ENCODE results near the gene IL17D.
"Not testable (repeated sequence)": the region's sequence is repeated elsewhere in the genome, so short reads cannot be mapped to it uniquely, and the experiment has no call there.

IL17D gene

DNA sequence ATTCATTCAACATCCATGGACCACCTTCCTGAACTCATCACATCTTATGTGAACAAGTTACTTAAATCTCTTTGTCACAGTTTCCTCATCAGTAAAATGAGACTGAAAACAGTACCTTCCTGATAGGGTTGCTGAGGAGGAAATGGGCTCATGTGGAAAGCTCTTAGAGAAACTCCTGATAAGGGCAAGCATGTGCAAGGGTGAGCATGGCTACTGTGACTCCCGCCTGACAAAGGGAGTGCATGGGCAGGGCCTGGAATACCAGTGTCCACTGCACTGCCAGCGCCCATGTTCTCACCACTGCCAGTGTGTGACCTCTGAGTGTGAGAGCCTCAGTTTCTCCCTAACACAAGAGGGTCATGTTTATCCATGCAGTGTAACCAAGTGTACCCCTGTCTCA, 27.3 kb upstream of the IL17D start:
- no peaks in the 10 kb centered on the region for H3K27me3 ChIP-seq (ENCODE audit: control insufficient read depth in 1 of 2, insufficient read depth in 2 of 2, low read length in 2 of 2)
- no peaks in the 10 kb centered on the region for H3K4me1 ChIP-seq (ENCODE audit: control insufficient read depth in 1 of 2, insufficient read depth in 2 of 2, low read length in 2 of 2)
- H3K27ac ChIP-seq (ENCODE audit: low read depth, low read length), result no peak overlapping the region
- peaks cover 0 to 3% of the 10 kb centered on the region in 2 donors for H3K36me3 ChIP-seq (ENCODE audit: control insufficient read depth in 1 of 2, insufficient read depth in 2 of 2, low read length in 2 of 2)
- no peaks in the 10 kb centered on the region for H3K9me3 ChIP-seq (ENCODE audit: control insufficient read depth in 1 of 2, low read length in 2 of 2)
- no peak overlapping the region for H3K4me3 ChIP-seq (ENCODE audit: low read depth in 1 of 2, low read length in 2 of 2)
- H3K9ac ChIP-seq (ENCODE audit: low read depth in 1 of 2, low read length in 2 of 2), result no peak overlapping the region

DNA sequence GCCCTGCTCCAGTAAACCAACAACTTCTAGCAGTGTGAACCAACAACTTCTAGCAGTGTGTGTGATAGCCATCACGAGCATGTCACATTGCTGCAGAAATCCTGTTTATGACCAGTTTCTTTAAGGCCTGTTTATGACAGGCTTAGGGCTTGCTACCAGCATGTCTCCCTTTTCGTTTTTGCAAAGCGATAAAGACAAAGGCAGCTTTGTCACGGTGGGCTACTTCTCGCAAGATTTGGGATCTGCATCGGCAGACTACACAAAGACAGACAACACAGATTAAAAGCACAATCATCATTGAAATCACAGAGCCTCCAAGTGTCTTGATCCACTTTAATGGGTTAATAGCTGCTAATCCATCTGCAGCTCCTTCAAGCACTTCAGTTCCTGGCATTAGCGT, 24.9 kb upstream of the IL17D start:
- not testable (repeated sequence) for H3K4me1 ChIP-seq (ENCODE audit: control insufficient read depth in 1 of 2, insufficient read depth in 2 of 2, low read length in 2 of 2); H3K27me3 ChIP-seq (ENCODE audit: control insufficient read depth in 1 of 2, insufficient read depth in 2 of 2, low read length in 2 of 2); H3K9ac ChIP-seq (ENCODE audit: low read depth in 1 of 2, low read length in 2 of 2); H3K36me3 ChIP-seq (ENCODE audit: control insufficient read depth in 1 of 2, insufficient read depth in 2 of 2, low read length in 2 of 2); H3K9me3 ChIP-seq (ENCODE audit: control insufficient read depth in 1 of 2, low read length in 2 of 2); H3K4me3 ChIP-seq (ENCODE audit: low read depth in 1 of 2, low read length in 2 of 2); H3K27ac ChIP-seq (ENCODE audit: low read depth, low read length)

DNA sequence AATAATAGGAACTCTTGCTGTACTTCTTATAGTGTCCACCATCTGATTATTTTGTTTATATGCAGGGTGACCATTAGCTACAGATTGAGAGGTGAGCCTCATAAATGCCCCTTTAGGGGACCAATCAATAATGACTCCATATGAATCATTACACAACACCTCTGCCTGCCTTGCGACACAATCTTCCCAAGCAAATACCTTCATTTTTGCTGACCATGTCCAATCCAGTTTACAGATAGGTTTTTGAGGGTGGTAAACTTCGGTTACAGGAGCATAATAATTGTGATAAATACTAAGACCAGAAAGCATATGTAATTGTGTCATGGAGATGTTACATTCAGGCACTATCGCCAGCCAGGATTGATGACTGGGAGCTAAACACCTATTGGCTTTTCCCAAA, 23.6 kb upstream of the IL17D start:
- Histone ChIP-seq H3K27ac (ENCODE audit: low read depth, low read length) (no peak overlapping the region), H3K36me3 (ENCODE audit: control insufficient read depth in 1 of 2, insufficient read depth in 2 of 2, low read length in 2 of 2) (peaks cover 0 to 4% of the 10 kb centered on the region in 2 donors), H3K9ac (ENCODE audit: low read depth in 1 of 2, low read length in 2 of 2) (no peak overlapping the region), H3K4me1 (ENCODE audit: control insufficient read depth in 1 of 2, insufficient read depth in 2 of 2, low read length in 2 of 2) (no peaks in the 10 kb centered on the region), H3K27me3 (ENCODE audit: control insufficient read depth in 1 of 2, insufficient read depth in 2 of 2, low read length in 2 of 2) (no peaks in the 10 kb centered on the region), H3K4me3 (ENCODE audit: low read depth in 1 of 2, low read length in 2 of 2) (no peak overlapping the region), H3K9me3 (ENCODE audit: control insufficient read depth in 1 of 2, low read length in 2 of 2) (no peaks in the 10 kb centered on the region)

GRCh38 chr13:20680416-20681080, 23.0 kb upstream of the IL17D start:
- no peak overlapping the region for H3K4me3 ChIP-seq (ENCODE audit: low read depth in 1 of 2, low read length in 2 of 2)
- H3K4me1 ChIP-seq (ENCODE audit: control insufficient read depth in 1 of 2, insufficient read depth in 2 of 2, low read length in 2 of 2), result no peaks in the 10 kb centered on the region
- H3K9me3 ChIP-seq (ENCODE audit: control insufficient read depth in 1 of 2, low read length in 2 of 2), result no peaks in the 10 kb centered on the region
- no peak overlapping the region for H3K27ac ChIP-seq (ENCODE audit: low read depth, low read length)
- H3K36me3 ChIP-seq (ENCODE audit: control insufficient read depth in 1 of 2, insufficient read depth in 2 of 2, low read length in 2 of 2), result peaks cover 0 to 4% of the 10 kb centered on the region in 2 donors
- no peak overlapping the region for H3K9ac ChIP-seq (ENCODE audit: low read depth in 1 of 2, low read length in 2 of 2)
- H3K27me3 ChIP-seq (ENCODE audit: control insufficient read depth in 1 of 2, insufficient read depth in 2 of 2, low read length in 2 of 2), result no peaks in the 10 kb centered on the region

DNA sequence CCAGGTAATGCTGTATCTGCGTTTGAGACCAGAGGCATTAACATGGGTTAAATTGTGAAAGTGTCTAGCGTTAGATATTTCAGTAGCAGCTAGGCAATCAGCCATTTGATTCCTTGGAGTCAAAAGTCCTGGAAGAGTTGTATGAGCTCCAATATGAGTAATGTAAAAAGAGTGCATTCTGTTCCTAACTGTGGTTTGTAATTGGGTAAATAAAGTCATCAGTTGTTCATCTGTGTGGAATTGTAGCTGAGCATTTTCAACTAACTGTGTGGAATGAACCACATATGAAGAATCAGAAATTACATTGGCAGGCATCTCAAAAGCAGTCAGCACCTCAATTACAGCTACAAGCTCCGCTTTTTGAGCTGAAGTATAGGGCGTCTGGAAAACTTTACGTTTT, 22.0 kb upstream of the IL17D start:
- not testable (repeated sequence) for H3K9me3 ChIP-seq (ENCODE audit: control insufficient read depth in 1 of 2, low read length in 2 of 2); H3K27ac ChIP-seq (ENCODE audit: low read depth, low read length); H3K4me1 ChIP-seq (ENCODE audit: control insufficient read depth in 1 of 2, insufficient read depth in 2 of 2, low read length in 2 of 2); H3K4me3 ChIP-seq (ENCODE audit: low read depth in 1 of 2, low read length in 2 of 2); H3K27me3 ChIP-seq (ENCODE audit: control insufficient read depth in 1 of 2, insufficient read depth in 2 of 2, low read length in 2 of 2); H3K36me3 ChIP-seq (ENCODE audit: control insufficient read depth in 1 of 2, insufficient read depth in 2 of 2, low read length in 2 of 2); H3K9ac ChIP-seq (ENCODE audit: low read depth in 1 of 2, low read length in 2 of 2)

- Histone ChIP-seq H3K9ac (ENCODE audit: low read depth in 1 of 2, low read length in 2 of 2) (no peak overlapping the region), H3K27ac (ENCODE audit: low read depth, low read length) (no peak overlapping the region), H3K4me3 (ENCODE audit: low read depth in 1 of 2, low read length in 2 of 2) (no peak overlapping the region), H3K36me3 (ENCODE audit: control insufficient read depth in 1 of 2, insufficient read depth in 2 of 2, low read length in 2 of 2) (peaks cover 0 to 4% of the 10 kb centered on the region in 2 donors), H3K9me3 (ENCODE audit: control insufficient read depth in 1 of 2, low read length in 2 of 2) (no peaks in the 10 kb centered on the region), H3K4me1 (ENCODE audit: control insufficient read depth in 1 of 2, insufficient read depth in 2 of 2, low read length in 2 of 2) (no peaks in the 10 kb centered on the region), H3K27me3 (ENCODE audit: control insufficient read depth in 1 of 2, insufficient read depth in 2 of 2, low read length in 2 of 2) (no peaks in the 10 kb centered on the region)
Observed at GRCh38 chr13:20682061-20682460, 21.4 kb upstream of the IL17D start.

- Histone ChIP-seq H3K4me1 (ENCODE audit: control insufficient read depth in 1 of 2, insufficient read depth in 2 of 2, low read length in 2 of 2) (no peaks in the 10 kb centered on the region), H3K27ac (ENCODE audit: low read depth, low read length) (no peak overlapping the region), H3K4me3 (ENCODE audit: low read depth in 1 of 2, low read length in 2 of 2) (no peak overlapping the region), H3K36me3 (ENCODE audit: control insufficient read depth in 1 of 2, insufficient read depth in 2 of 2, low read length in 2 of 2) (peaks cover 0 to 4% of the 10 kb centered on the region in 2 donors), H3K9me3 (ENCODE audit: control insufficient read depth in 1 of 2, low read length in 2 of 2) (no peaks in the 10 kb centered on the region), H3K27me3 (ENCODE audit: control insufficient read depth in 1 of 2, insufficient read depth in 2 of 2, low read length in 2 of 2) (no peaks in the 10 kb centered on the region), H3K9ac (ENCODE audit: low read depth in 1 of 2, low read length in 2 of 2) (no peak overlapping the region)
Observed at GRCh38 chr13:20684041-20684440, 19.5 kb upstream of the IL17D start.

- Histone ChIP-seq H3K9me3 (ENCODE audit: control insufficient read depth in 1 of 2, low read length in 2 of 2) (no peaks in the 10 kb centered on the region), H3K9ac (ENCODE audit: low read depth in 1 of 2, low read length in 2 of 2) (no peak overlapping the region), H3K4me1 (ENCODE audit: control insufficient read depth in 1 of 2, insufficient read depth in 2 of 2, low read length in 2 of 2) (no peaks in the 10 kb centered on the region), H3K27ac (ENCODE audit: low read depth, low read length) (no peak overlapping the region), H3K27me3 (ENCODE audit: control insufficient read depth in 1 of 2, insufficient read depth in 2 of 2, low read length in 2 of 2) (no peaks in the 10 kb centered on the region), H3K4me3 (ENCODE audit: low read depth in 1 of 2, low read length in 2 of 2) (no peak overlapping the region), H3K36me3 (ENCODE audit: control insufficient read depth in 1 of 2, insufficient read depth in 2 of 2, low read length in 2 of 2) (peaks cover 0 to 4% of the 10 kb centered on the region in 2 donors)
Observed at GRCh38 chr13:20684546-20684945, 19.0 kb upstream of the IL17D start.

- H3K36me3 ChIP-seq (ENCODE audit: control insufficient read depth in 1 of 2, insufficient read depth in 2 of 2, low read length in 2 of 2), result peaks cover 0 to 4% of the 10 kb centered on the region in 2 donors
- H3K9ac ChIP-seq (ENCODE audit: low read depth in 1 of 2, low read length in 2 of 2), result no peak overlapping the region
- no peaks in the 10 kb centered on the region for H3K4me1 ChIP-seq (ENCODE audit: control insufficient read depth in 1 of 2, insufficient read depth in 2 of 2, low read length in 2 of 2)
- no peak overlapping the region for H3K27ac ChIP-seq (ENCODE audit: low read depth, low read length)
- no peaks in the 10 kb centered on the region for H3K9me3 ChIP-seq (ENCODE audit: control insufficient read depth in 1 of 2, low read length in 2 of 2)
- no peak overlapping the region for H3K4me3 ChIP-seq (ENCODE audit: low read depth in 1 of 2, low read length in 2 of 2)
- no peaks in the 10 kb centered on the region for H3K27me3 ChIP-seq (ENCODE audit: control insufficient read depth in 1 of 2, insufficient read depth in 2 of 2, low read length in 2 of 2)
Observed at GRCh38 chr13:20685092-20685491, 18.4 kb upstream of the IL17D start.

DNA sequence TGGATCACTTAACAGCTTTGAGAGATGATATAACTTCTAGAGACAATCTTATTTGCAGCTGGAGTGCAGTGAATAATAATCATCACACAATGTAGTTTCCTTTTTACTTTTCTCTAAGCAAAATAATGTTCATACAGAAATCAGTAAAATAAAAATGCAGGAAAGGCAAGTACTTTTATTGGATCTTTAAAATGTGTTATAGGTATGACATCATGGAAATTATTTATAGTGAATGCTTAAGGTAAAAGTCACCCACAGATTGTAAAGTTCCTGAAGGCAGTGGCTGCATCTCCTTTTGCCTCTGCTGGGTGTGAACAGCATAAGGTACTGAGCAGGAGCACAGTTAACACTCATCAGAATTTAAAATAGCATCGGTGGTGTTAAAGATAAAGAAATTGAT, 17.3 kb upstream of the IL17D start:
- Histone ChIP-seq H3K9me3 (ENCODE audit: control insufficient read depth in 1 of 2, low read length in 2 of 2) (no peaks in the 10 kb centered on the region), H3K4me3 (ENCODE audit: low read depth in 1 of 2, low read length in 2 of 2) (no peak overlapping the region), H3K9ac (ENCODE audit: low read depth in 1 of 2, low read length in 2 of 2) (no peak overlapping the region)

More for the DNA sequence above, 17.3 kb upstream of the IL17D start:
- no peaks in the 10 kb centered on the region for H3K27me3 ChIP-seq (ENCODE audit: control insufficient read depth in 1 of 2, insufficient read depth in 2 of 2, low read length in 2 of 2)
- H3K27ac ChIP-seq (ENCODE audit: low read depth, low read length), result no peak overlapping the region
- no peaks in the 10 kb centered on the region for H3K4me1 ChIP-seq (ENCODE audit: control insufficient read depth in 1 of 2, insufficient read depth in 2 of 2, low read length in 2 of 2)
- H3K36me3 ChIP-seq (ENCODE audit: control insufficient read depth in 1 of 2, insufficient read depth in 2 of 2, low read length in 2 of 2), result peaks cover 0 to 1% of the 10 kb centered on the region in 2 donors

Data from duodenal mucosa (tissue), 2 donors.